Ectodermal cell (in vitro differentiated cells): ENCODE results near the gene MSANTD1.

Experiments used
- H3K27ac ChIP-seq: 2 replicates; pipeline ENCODE4 v1.7.0; 2013; ENCODE audit warnings: mild to moderate bottlenecking, low read depth, low read length; ENCODE audit not compliant: insufficient read depth, poor library complexity, severe bottlenecking
- H3K27me3 ChIP-seq: 2 replicates; pipeline ENCODE4 v1.7.0; 2013; ENCODE audit warnings: mild to moderate bottlenecking, low read length; ENCODE audit not compliant: insufficient read depth, control insufficient read depth, poor library complexity, severe bottlenecking
- H3K36me3 ChIP-seq: one replicate; pipeline ENCODE4 v1.7.0; 2013; ENCODE audit warnings: low read length; ENCODE audit not compliant: control insufficient read depth, insufficient read depth
- H3K4me1 ChIP-seq: one replicate; pipeline ENCODE4 v1.7.0; 2013; ENCODE audit warnings: low read length; ENCODE audit not compliant: control insufficient read depth, insufficient read depth
- H3K4me3 ChIP-seq: 2 replicates; pipeline ENCODE4 v1.7.0; 2013; ENCODE audit warnings: low read depth, low read length, control low read depth; ENCODE audit not compliant: insufficient read depth
- H3K9me3 ChIP-seq: 2 replicates; pipeline ENCODE4 v1.7.0; 2013; ENCODE audit warnings: mild to moderate bottlenecking, low read length, moderate library complexity; ENCODE audit not compliant: control insufficient read depth
- WGBS, 2 experiments: methylation state at CpG; one replicate each; pipeline ENCODE4 v1.1.7; 2013; ENCODE audit warnings: missing lambda C conversion rate in 2 of 2; 5-methylcytosine and 5-hydroxymethylcytosine counted together

MSANTD1 gene

DNA sequence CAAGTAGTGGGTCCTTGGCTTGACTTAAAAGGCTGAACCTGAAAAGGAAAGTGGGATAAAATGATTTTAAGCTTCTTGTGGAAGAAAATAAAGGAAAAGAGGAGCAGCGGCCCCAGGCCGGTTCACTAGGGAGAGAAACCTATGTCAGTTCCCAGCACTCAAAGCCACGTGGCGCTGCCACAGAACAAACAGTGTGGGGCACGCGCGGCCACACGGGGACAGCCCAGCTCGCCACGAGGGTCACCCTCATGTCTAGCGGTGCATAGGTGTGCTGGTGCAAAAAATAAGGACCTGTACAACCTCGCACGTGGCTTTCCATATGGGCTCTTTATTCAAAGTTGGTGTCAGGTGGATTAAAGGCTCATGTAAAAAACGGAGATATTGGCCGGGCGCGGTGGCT lies 17.1 kb downstream of the MSANTD1 start:
- Histone ChIP-seq H3K36me3 (no peaks in the 10 kb centered on the region), H3K27me3 (no peaks in the 10 kb centered on the region), H3K9me3 (no peaks in the 10 kb centered on the region), H3K4me3 (no peak overlapping the region), H3K4me1 (peaks cover 5% of the 10 kb centered on the region), H3K27ac (no peak overlapping the region)
- 95 to 97% methylated on average over 17 of the region's 17 CpGs for WGBS, 2 experiments

DNA sequence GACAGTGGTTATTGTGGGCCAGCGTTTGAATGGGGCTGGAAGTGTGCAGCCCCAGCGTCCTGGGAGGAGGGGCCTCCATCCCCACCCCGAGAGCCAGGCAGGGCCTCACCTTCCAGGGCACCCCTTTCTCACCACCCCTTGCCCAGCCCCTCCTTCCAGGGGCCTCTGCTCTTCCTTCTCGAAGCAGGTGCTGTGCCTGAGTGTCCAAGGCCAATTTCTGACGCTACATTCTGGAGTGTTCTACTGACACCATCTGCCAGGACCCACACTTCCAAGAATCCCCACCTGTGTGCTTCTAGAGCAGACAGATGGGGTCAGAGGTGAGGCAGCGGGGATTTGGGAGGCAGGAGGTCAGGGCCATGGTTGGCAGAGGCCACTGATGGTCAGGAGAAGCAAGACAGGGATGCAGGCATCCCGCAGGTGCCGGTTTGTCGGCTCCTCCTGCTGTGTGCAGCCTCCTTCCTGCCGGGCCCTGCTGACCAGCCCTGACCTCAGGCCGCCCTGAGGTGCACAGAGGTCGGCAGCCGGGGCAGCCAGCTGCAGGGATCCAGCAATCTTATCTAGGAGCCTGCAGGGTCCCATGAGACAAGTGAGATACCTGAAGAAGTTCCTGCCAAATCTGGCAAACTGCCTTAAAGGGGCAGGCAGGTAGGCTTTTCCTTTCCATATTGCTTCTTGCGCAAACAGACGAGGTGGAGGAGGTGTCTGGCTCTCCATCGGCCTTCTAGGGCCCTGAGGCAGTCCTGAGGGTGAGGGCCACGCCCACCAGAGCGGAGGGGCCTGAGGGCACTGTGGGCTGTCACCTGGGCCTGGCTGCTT lies 18.8 kb downstream of the MSANTD1 start:
- Histone ChIP-seq H3K27ac (no peak overlapping the region), H3K4me1 (peaks cover 5% of the 10 kb centered on the region), H3K36me3 (no peaks in the 10 kb centered on the region), H3K4me3 (no peak overlapping the region), H3K27me3 (no peaks in the 10 kb centered on the region), H3K9me3 (no peaks in the 10 kb centered on the region)
- WGBS, 2 experiments: 79% methylated on average over 18 of the region's 18 CpGs

DNA sequence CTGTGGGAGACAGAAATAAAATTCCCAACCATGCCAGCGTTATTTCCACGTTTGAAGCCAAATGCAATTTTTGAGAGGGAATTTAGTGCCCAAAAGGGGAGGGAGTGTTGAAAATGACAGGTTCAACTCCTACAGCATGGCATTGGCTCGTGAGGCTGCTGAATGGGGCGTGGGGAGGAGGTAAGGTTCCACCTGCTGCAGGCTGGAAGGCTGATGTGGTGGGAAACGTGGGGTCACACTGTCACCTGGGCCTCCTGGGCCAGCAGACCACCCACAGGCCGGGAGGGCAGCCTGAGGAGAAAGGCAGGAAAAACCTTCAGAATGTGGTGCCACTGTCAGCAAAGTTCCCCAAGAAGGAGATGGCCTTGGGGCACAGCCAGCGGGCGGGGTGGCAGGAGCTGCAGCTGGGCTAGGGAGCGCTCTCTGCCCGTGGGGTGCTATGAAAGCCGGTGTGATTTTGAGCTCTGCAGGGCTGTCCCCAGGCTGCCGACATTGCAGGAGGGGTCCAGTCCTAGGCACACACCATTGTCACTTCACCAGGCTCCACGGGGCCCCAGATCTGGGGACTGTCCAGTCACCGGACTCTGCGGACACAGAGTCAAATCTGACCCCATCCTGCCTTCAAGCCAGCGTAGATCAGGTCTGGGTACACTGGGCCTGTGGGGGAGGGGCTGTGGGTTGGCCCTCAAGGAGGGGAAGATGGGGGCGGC lies 19.6 kb downstream of the MSANTD1 start:
- H3K9me3 ChIP-seq: no peaks in the 10 kb centered on the region
- no peaks in the 10 kb centered on the region for H3K27me3 ChIP-seq
- WGBS, 2 experiments: 86 to 87% methylated on average over 17 of the region's 17 CpGs
- H3K36me3 ChIP-seq: no peaks in the 10 kb centered on the region
- H3K4me1 ChIP-seq: peaks cover 5% of the 10 kb centered on the region
- no peak overlapping the region for H3K27ac ChIP-seq
- no peak overlapping the region for H3K4me3 ChIP-seq

DNA sequence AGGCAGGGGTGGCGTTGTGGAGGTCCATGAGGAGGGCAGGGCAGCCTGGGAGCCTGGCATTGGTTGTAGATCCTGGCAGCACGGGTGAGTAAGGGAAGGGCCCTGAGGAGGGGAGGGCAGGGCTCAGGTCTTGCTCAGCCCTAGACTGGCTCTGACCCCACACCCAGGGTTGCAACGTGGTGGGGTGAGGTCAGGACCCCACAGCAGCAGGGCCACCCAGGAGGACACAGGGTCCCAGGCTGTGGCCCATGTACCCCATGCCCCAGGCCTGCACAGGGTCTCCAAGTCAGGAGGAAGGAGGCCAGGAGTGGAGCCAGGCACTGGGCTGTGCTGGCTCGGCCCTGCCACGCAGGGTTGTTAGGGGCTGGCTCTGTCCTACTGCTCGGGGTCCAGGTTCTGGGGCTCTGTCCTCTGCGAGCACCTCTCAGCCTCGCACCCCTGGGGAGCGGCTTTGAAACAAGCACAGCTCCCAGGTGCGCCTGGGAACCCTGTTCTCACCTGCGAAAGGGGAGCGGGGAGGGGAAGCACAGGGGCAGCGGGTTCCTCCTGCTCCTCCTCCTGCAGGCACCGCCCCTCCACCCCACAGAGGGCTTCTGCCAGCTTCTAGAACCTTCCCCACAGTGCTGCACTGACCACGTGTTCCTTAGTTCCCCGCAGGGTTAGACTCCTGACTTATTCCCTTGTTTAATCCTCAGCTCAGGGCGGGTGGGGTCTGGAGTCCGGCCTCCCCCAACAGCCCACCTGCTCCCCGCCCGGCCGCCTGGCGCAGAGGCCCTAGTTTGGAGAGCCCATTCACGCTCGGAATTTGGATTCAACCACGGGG lies 20.4 kb downstream of the MSANTD1 start:
- Histone ChIP-seq H3K9me3 (no peaks in the 10 kb centered on the region), H3K27me3 (no peaks in the 10 kb centered on the region), H3K36me3 (no peaks in the 10 kb centered on the region), H3K4me3 (no peak overlapping the region), H3K4me1 (peaks cover 5% of the 10 kb centered on the region), H3K27ac (no peak overlapping the region)
- WGBS, 2 experiments: 84 to 85% methylated on average over 25 of the region's 25 CpGs

DNA sequence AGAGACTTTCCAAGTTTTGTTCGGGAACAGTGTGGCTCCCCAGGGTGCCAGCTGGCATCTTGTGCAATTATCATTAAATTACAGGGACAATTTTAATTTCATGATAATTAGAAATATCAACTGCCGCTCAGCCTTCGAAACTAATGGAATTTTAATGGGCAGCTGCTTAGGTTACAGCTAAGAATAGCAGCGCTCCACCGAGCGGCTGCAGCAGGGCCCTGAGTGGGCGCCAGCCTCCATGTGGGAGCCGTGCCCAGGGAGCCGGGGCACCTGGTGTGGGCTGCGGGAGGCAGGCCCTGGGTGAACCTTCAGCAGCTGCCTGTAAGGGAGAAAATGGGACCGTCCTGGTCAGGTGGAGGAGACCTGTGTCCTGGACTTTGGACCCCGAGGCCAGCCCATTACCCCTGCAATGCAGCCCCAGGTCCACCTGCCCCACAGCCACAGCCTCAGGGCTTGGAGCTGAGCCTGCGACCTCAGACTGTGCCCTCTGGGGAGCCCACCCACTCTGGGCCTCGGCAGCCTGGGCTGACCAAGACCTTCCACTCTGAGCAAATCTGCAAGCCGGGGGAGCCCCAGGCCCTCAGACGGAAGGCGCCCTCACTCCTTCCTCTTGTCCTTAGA lies 21.1 kb downstream of the MSANTD1 start:
- H3K4me3 ChIP-seq: no peak overlapping the region
- no peaks in the 10 kb centered on the region for H3K9me3 ChIP-seq
- H3K4me1 ChIP-seq: peaks cover 5% of the 10 kb centered on the region
- H3K36me3 ChIP-seq: no peaks in the 10 kb centered on the region
- WGBS, 2 experiments: 92 to 94% methylated on average over 17 of the region's 17 CpGs
- no peaks in the 10 kb centered on the region for H3K27me3 ChIP-seq
- no peak overlapping the region for H3K27ac ChIP-seq

DNA sequence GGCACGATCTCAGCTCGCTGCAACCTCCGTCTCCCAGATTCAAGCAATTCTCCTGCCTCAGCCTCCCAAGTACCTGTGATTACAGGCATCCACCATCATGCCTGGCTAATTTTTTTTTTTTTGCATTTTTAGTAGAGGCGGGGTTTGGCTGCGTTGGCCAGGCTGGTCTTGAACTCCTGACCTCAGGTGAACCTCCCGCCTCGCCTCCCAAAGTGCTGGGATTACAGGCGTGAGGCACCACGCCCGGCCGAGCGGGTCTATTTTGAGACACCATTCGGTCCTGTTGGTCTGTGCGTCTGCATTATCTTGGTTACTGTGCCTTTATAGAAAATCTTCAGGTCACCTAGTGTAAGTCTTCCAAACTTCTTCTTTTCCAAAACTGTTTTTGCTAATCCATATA lies 22.2 kb downstream of the MSANTD1 start:
- Histone ChIP-seq H3K36me3 (no peaks in the 10 kb centered on the region), H3K9me3 (no peaks in the 10 kb centered on the region), H3K27me3 (no peaks in the 10 kb centered on the region), H3K4me1 (peaks cover 5% of the 10 kb centered on the region), H3K4me3 (no peak overlapping the region), H3K27ac (no peak overlapping the region)
- WGBS, 2 experiments: 81 to 88% methylated on average over 14 of the region's 14 CpGs

DNA sequence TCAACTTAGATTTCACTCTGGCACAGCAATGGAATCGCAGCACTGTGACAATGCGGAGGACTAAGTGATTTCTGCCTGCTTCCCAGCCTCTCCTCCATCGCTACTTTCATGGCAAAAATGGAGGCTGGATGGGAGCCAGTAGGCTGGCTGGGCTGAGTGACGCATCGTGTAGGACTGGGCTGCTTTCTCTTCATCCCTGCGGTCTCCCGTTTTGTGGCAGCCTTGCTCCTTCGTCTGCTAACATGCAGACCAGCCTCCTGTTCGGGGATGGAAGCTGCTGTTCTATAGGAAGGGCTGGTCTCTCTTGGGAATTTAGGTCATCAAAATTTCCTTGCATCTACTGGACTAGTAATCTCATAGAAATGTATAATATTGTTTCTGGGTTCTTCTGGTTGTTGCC lies 28.0 kb downstream of the MSANTD1 start:
- H3K27ac ChIP-seq: no peak overlapping the region
- WGBS, 2 experiments: 86 to 88% methylated on average over 9 of the region's 9 CpGs
- no peaks in the 10 kb centered on the region for H3K27me3 ChIP-seq
- no peaks in the 10 kb centered on the region for H3K36me3 ChIP-seq
- no peaks in the 10 kb centered on the region for H3K9me3 ChIP-seq
- no peaks in the 10 kb centered on the region for H3K4me1 ChIP-seq
- no peak overlapping the region for H3K4me3 ChIP-seq

DNA sequence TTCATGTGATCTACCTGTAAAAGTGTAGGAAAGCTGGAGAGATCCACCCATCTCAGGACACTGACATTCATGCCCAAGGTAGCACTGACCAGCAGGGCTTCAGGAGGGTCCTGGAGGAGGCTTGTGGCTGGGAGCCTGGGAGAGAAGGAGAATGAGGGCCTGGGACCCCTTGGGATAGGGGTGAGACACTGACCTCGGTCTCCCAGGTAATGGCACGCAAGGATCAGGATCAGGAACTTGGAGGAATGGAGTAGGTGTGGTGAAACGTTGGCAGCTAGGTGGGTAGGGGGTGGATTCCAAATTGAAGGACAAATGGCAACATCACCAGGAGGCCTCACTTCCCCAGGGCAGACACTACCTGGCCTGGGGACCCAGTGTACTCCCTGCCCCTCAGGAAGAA lies 31.5 kb downstream of the MSANTD1 start:
- no peak overlapping the region for H3K27ac ChIP-seq
- 76 to 78% methylated on average over 3 of the region's 3 CpGs for WGBS, 2 experiments

DNA sequence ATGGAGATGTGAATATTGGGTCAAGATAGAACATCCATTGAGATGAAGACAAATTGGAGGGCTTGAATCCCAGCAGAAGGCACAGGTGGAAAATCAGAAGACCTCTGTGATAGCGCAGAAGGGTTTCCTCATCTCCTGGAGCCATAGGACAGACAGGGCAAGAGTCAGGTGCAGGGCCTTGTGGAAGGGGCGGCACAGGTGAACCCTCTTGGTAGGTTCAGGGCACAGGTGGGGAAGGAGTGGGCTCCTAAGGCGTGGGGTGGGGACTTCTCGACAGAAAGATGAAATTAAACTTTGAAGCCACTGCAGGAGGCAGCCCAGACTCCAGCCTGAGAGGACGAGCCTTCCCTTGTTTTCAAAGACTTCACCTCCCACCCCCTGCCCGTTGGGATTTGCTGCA lies 34.5 kb downstream of the MSANTD1 start:
- Histone ChIP-seq H3K4me3 (no peak overlapping the region), H3K27ac (no peak overlapping the region), H3K27me3 (no peaks in the 10 kb centered on the region), H3K36me3 (no peaks in the 10 kb centered on the region), H3K9me3 (no peaks in the 10 kb centered on the region), H3K4me1 (peaks cover 7% of the 10 kb centered on the region)
- WGBS, 2 experiments: 89 to 93% methylated on average over 6 of the region's 6 CpGs

More for the DNA sequence above, 31.5 kb downstream of the MSANTD1 start:
- Histone ChIP-seq H3K27me3 (no peaks in the 10 kb centered on the region), H3K9me3 (no peaks in the 10 kb centered on the region), H3K4me1 (no peaks in the 10 kb centered on the region), H3K36me3 (no peaks in the 10 kb centered on the region), H3K4me3 (no peak overlapping the region)
